NOMO-1 (cell line): ENCODE results near the gene DCAF12.
"Not testable (repeated sequence)": the region's sequence is repeated elsewhere in the genome, so short reads cannot be mapped to it uniquely, and the experiment has no call there.

Experiments
- DNase-seq, 2 experiments: peaks; one replicate each; lab custom pipeline; 2025; ENCODE audit not compliant: unreplicated experiment in 2 of 2; lab: John Stamatoyannopoulos, UW

DCAF12 gene

GRCh38 chr9:34072410-34072809, 54.1 kb downstream of the DCAF12 start:
- DNase-seq: no peak

- DNase-seq: no peak
Measured at GRCh38 chr9:34070606-34071324, 55.7 kb downstream of the DCAF12 start.

GRCh38 chr9:34069831-34070230, 56.7 kb downstream of the DCAF12 start:
- DNase-seq: no peak

GRCh38 chr9:34065541-34065940, 61.0 kb downstream of the DCAF12 start:
- DNase-seq: no peak

- no peak for DNase-seq
Measured at GRCh38 chr9:34059954-34060353, 66.5 kb downstream of the DCAF12 start.

- no peak for DNase-seq
Measured at GRCh38 chr9:34059281-34059680, 67.2 kb downstream of the DCAF12 start.

GRCh38 chr9:34049630-34050384, 76.7 kb downstream of the DCAF12 start:
- no peak for DNase-seq

GRCh38 chr9:34048727-34049629, 77.5 kb downstream of the DCAF12 start, which contains the start of gene UBAP2:
Gene UBAP2, minus strand, starts transcription at chr9:34048887. Its CDS starts 31,739 bp downstream, at chr9:34017148.
- peak; percentile 98 for DNase-seq

GRCh38 chr9:34047864-34048726, 78.4 kb downstream of the DCAF12 start:
- peak; percentile 76 to 81 for DNase-seq

GRCh38 chr9:34046784-34047379, 79.6 kb downstream of the DCAF12 start:
- DNase-seq: peak in 1 of 2 experiments; percentile 51

- DNase-seq: no peak
Measured at GRCh38 chr9:34045903-34046302, 80.6 kb downstream of the DCAF12 start.

- not testable (repeated sequence) for DNase-seq
Measured at GRCh38 chr9:34042074-34042473, 84.4 kb downstream of the DCAF12 start.

GRCh38 chr9:34038851-34039250, 87.6 kb downstream of the DCAF12 start:
- not testable (repeated sequence) for DNase-seq

GRCh38 chr9:34037626-34038025, 88.9 kb downstream of the DCAF12 start:
- DNase-seq: no peak

GRCh38 chr9:34036625-34037024, 89.9 kb downstream of the DCAF12 start:
- no peak for DNase-seq
